ENCODE results near the gene POLE3. TPM values are rescaled to one million over a fixed set of nuclear protein-coding genes. Genes with fewer than 3 reads are reported as not detected.
"Not testable (repeated sequence)": the region's sequence is repeated elsewhere in the genome, so short reads cannot be mapped to it uniquely, and the experiment has no call there.

POLE3 gene
- total RNA-seq, 1 experiment from 2014 or later = 78.2 TPM

GRCh38 chr9:113386571-113387393, 23.7 kb downstream of the POLE3 start:
- no peak for DNase-seq (ENCODE audit: low read depth, low spot score)
- in situ Hi-C loops (cut with HindIII; ENCODE audit: low pct_unique_long_range_greater_than_20kb, low sequenced_read_pairs) = no loop called here

GRCh38 chr9:113381909-113382411, 28.5 kb downstream of the POLE3 start:
- in situ Hi-C loops (cut with HindIII; ENCODE audit: low pct_unique_long_range_greater_than_20kb, low sequenced_read_pairs) = no loop called here
- DNase-seq (ENCODE audit: low read depth, low spot score) = no peak

- in situ Hi-C loops (cut with HindIII; ENCODE audit: low pct_unique_long_range_greater_than_20kb, low sequenced_read_pairs); DNase-seq (ENCODE audit: low read depth, low spot score): not testable (repeated sequence)
These were observed 29.0 kb downstream of the POLE3 start for GRCh38 chr9:113381441-113381840.

- in situ Hi-C loops (cut with HindIII; ENCODE audit: low pct_unique_long_range_greater_than_20kb, low sequenced_read_pairs) = no loop called here
- DNase-seq (ENCODE audit: low read depth, low spot score) = no peak
These were observed 29.6 kb downstream of the POLE3 start for GRCh38 chr9:113380869-113381378.

- in situ Hi-C loops (cut with HindIII; ENCODE audit: low pct_unique_long_range_greater_than_20kb, low sequenced_read_pairs); DNase-seq (ENCODE audit: low read depth, low spot score): not testable (repeated sequence)
These were observed 30.7 kb downstream of the POLE3 start for GRCh38 chr9:113379829-113380210.

- DNase-seq (ENCODE audit: low read depth, low spot score); in situ Hi-C loops (cut with HindIII; ENCODE audit: low pct_unique_long_range_greater_than_20kb, low sequenced_read_pairs): not testable (repeated sequence)
These were observed 31.2 kb downstream of the POLE3 start for GRCh38 chr9:113379094-113379828.

DNA sequence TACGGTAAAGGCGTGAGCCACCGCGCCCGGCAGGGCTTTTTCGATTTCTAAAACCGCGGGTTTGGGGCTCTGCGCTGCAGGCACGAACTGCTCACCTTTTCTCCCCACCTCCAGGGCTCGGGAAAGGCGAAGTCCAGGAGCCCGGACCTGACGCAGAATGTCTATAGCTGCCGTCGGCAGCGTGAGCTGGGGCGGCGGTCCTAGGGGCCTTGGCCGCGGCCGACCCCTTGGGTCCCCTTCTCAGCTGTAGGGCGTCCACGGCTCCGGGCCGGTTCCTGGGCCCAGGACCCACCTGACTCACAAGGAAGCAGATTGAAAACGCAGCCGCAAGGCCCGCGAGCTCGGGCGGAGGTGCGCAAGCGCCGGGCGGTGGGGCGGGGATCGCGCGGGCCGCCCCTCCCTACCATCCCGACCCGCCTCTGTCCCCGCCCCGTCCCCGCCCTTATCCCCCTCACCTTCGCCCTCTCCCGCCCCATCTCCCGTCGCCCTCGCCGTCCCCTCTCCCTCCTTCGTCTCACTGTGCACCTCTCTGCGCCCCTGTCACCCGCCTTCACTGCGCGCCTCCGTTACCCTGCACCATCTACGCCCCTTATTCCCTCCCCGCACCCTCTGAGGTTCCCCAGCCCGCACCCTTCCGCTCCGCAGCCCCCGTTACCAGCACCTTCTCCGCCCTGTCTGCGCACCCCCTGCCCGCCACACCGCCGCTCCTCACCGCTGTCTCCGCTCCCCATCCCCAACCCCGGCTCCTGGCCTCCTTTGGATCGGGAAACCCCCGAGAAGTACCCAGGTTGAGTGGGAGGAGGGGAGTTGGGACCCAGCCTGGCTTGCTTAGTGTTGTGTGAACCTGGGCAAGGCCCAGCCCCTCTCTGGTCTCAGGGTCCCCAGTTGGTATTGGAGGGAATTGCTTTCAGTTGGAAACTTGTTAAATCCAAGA, 33.6 kb downstream of the POLE3 start, which contains the start of gene HDHD3:
HDHD3 (minus strand) TSS at position 353 of the 934 bp plus-strand sequence. CDS start 2,632 bp downstream, outside the sequence.
- DNase-seq (ENCODE audit: low read depth, low spot score) = peak; percentile 87
- in situ Hi-C loops (cut with HindIII; ENCODE audit: low pct_unique_long_range_greater_than_20kb, low sequenced_read_pairs) = no loop called here

GRCh38 chr9:113375057-113376023, 35.1 kb downstream of the POLE3 start:
- DNase-seq (ENCODE audit: low read depth, low spot score) = no peak
- in situ Hi-C loops (cut with HindIII; ENCODE audit: low pct_unique_long_range_greater_than_20kb, low sequenced_read_pairs) = no loop called here

- DNase-seq (ENCODE audit: low read depth, low spot score) = no peak
- in situ Hi-C loops (cut with HindIII; ENCODE audit: low pct_unique_long_range_greater_than_20kb, low sequenced_read_pairs) = no loop called here
These were observed 36.6 kb downstream of the POLE3 start for GRCh38 chr9:113373676-113374392.

- in situ Hi-C loops (cut with HindIII; ENCODE audit: low pct_unique_long_range_greater_than_20kb, low sequenced_read_pairs) = no loop called here
- no peak for DNase-seq (ENCODE audit: low read depth, low spot score)
These were observed 37.2 kb downstream of the POLE3 start for GRCh38 chr9:113373256-113373655.

DNA sequence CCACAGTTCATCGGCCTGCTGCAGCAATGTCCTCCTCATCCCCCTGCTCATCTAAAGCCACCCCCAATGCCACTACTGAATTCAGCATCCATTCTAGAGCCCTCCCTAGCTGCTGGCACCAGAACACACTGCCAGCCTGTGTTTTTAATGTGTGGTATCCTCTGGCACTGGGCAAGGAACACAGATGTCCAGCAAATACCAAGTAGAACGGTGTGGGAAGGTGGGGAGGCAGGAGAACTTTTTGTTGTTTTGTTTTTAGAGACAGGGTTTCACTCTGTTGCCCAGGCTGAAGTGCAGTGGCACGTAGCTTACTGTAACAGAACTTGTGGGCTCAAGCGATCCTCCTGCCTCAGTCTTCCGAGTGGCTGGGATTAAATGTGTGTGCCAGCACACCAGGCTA, 38.4 kb downstream of the POLE3 start:
- DNase-seq (ENCODE audit: low read depth, low spot score) = no peak
- in situ Hi-C loops (cut with HindIII; ENCODE audit: low pct_unique_long_range_greater_than_20kb, low sequenced_read_pairs) = no loop called here

GRCh38 chr9:113370806-113371325, 39.6 kb downstream of the POLE3 start:
- in situ Hi-C loops (cut with HindIII; ENCODE audit: low pct_unique_long_range_greater_than_20kb, low sequenced_read_pairs) = no loop called here
- no peak for DNase-seq (ENCODE audit: low read depth, low spot score)

- DNase-seq (ENCODE audit: low read depth, low spot score) = no peak
- in situ Hi-C loops (cut with HindIII; ENCODE audit: low pct_unique_long_range_greater_than_20kb, low sequenced_read_pairs) = no loop called here
These were observed 40.7 kb downstream of the POLE3 start for GRCh38 chr9:113369855-113370140.

DNA sequence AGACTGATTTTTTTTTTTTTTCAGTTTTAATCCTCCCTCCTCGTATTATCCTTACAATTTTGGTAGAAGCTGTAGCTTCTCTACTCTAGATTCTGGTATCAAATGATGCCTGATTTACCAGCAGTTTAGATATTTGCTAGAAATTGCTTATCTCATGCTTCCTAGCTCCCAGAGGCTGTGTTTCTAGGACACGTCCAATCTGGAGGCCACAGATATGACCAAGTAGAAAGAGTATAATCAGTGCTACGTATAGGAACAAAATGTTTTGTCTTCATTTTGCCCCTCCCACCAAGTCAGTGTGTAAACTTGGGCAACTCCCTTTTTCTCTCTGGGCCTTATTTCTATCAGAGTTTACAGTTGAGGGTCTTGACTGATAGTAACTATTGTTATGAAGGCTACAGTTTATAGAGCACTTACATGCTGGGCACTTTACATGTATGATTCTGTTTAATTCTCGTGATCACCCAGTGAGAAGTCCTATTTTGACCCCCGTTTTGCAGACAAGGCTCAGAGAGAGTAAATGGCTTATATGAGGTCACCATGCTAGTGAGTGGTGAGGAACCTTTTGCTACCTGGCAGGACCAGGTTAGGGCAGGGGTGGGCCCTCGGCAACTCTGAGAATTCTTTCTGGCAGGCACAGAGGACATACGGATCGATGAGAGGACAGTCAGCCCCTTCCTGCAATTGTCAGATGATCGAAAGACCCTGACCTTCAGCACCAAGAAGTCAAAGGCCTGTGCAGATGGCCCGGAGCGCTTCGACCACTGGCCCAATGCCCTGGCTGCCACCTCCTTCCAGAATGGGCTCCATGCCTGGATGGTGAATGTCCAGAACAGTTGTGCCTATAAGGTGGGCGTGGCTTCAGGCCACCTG, 41.3 kb downstream of the POLE3 start:
- in situ Hi-C loops (cut with HindIII; ENCODE audit: low pct_unique_long_range_greater_than_20kb, low sequenced_read_pairs) = no loop called here
- DNase-seq (ENCODE audit: low read depth, low spot score) = no peak

All from SK-MEL-5 (cell line).